ENCODE results near the gene ETFB. TPM values are rescaled to one million over a fixed set of nuclear protein-coding genes. Genes with fewer than 3 reads are reported as not detected.

The ETFB gene
- total and polyA plus RNA-seq, 2 experiments from 2014 or later: 84.3 to 146 TPM

DNA sequence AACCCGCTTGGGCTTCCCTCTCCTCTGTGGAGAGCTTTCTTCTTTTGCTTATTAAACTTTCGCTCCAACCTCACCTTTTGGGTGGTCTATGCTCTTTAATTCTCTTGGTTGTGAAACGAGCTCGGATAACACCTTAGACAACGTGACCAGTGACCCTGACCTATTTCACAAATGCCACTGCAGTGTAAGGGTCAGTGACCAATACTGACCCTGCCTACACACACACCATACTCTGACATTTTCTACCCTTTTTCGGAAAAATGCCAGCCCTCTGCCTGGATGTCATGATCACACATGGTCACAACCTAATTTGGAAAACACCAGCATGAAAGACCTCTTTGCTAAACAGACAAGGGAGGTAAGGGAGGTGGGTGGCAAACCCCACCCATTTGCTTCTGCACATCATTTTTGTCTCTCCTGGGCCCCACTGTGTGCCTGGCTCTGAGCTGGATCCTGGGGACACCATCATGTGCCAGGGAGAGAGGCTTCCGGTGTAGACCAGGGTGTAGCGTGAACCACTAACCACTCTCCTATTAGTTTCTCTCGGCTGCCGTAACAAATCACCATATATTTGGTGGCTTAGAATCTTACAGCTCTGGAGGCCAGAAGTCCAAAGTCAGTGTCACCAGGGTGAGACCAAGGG is 9.9 kb downstream of the ETFB start:
- Histone ChIP-seq H3K27me3 (replicated peaks; ENCODE audit: insufficient read depth) (no peaks in the 10 kb centered on the region), H4K20me1 (ENCODE audit: insufficient read depth) (no peaks in the 10 kb centered on the region), H3K9me2 (ENCODE audit: insufficient read depth) (no peaks in the 10 kb centered on the region), H3K4me1 (ENCODE audit: insufficient read depth) (peaks cover 13% of the 10 kb centered on the region), H3K36me3 (ENCODE audit: low read depth) (no peaks in the 10 kb centered on the region), H3K4me3 (no peak overlapping the region), H2AFZ (no peak overlapping the region), H3F3A (ENCODE audit: insufficient read depth) (peaks cover 21% of the 10 kb centered on the region), H3K4me2 (ENCODE audit: unreplicated experiment) (no peak overlapping the region), H3K9ac (no peak overlapping the region), H3K9me3 (ENCODE audit: low read depth) (no peaks in the 10 kb centered on the region), H3K79me2 (ENCODE audit: insufficient read depth) (peaks cover 43% of the 10 kb centered on the region), H3K27ac (no peak overlapping the region)
- WGBS, 2 experiments (ENCODE audit: low coverage in 1 of 2, low lambda C conversion rate in 2 of 2, missing lambda C conversion rate in 2 of 2): 93 to 95% methylated on average over 10 of the region's 10 CpGs
- no peak for DNase-seq
- TF ChIP-seq EZH2phosphoT487 (IDR thresholded peaks at IDR 0.05; ENCODE audit: insufficient read depth, low read depth) (no peak), EZH2 (IDR thresholded peaks at IDR 0.05; ENCODE audit: insufficient read depth, poor library complexity, severe bottlenecking) (no peak)
- in situ Hi-C loops (cut with MboI): no loop called here

DNA sequence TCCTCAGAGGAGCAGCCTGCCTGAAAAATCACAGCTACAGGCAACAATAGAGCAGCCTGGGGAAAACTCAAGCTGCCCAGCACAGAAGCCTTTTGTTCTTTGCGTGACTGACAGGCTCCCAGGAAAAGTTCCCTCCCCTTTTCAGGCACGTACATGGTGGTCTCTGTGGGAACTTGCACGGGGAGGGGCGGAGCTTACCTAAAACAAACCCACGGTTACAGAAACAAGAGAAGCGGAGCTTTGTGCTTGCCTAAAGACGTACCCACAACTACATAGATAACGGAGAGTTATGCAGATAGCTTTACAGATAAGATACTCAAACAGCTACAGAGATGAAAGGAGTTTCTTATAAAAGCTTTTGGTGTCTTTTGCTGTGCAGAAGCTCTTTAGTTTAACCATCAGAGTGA is 11.4 kb downstream of the ETFB start:
- Histone ChIP-seq H3K9me2 (ENCODE audit: insufficient read depth) (no peaks in the 10 kb centered on the region), H3K79me2 (ENCODE audit: insufficient read depth) (peaks cover 28% of the 10 kb centered on the region), H3K9ac (no peak overlapping the region), H3K27me3 (replicated peaks; ENCODE audit: insufficient read depth) (no peaks in the 10 kb centered on the region), H3K9me3 (ENCODE audit: low read depth) (no peaks in the 10 kb centered on the region), H3F3A (ENCODE audit: insufficient read depth) (peaks cover 19% of the 10 kb centered on the region), H3K4me3 (no peak overlapping the region), H3K4me1 (ENCODE audit: insufficient read depth) (peaks cover 15% of the 10 kb centered on the region), H2AFZ (no peak overlapping the region), H3K27ac (no peak overlapping the region), H4K20me1 (ENCODE audit: insufficient read depth) (no peaks in the 10 kb centered on the region), H3K4me2 (ENCODE audit: unreplicated experiment) (no peak overlapping the region), H3K36me3 (ENCODE audit: low read depth) (no peaks in the 10 kb centered on the region)
- 72 to 76% methylated on average over 8 of the region's 8 CpGs for WGBS, 2 experiments (ENCODE audit: low coverage in 1 of 2, low lambda C conversion rate in 2 of 2, missing lambda C conversion rate in 2 of 2)
- no peak for DNase-seq
- TF ChIP-seq EZH2 (IDR thresholded peaks at IDR 0.05; ENCODE audit: insufficient read depth, poor library complexity, severe bottlenecking) (no peak), EZH2phosphoT487 (IDR thresholded peaks at IDR 0.05; ENCODE audit: insufficient read depth, low read depth) (no peak)
- in situ Hi-C loops (cut with MboI): no loop called here

DNA sequence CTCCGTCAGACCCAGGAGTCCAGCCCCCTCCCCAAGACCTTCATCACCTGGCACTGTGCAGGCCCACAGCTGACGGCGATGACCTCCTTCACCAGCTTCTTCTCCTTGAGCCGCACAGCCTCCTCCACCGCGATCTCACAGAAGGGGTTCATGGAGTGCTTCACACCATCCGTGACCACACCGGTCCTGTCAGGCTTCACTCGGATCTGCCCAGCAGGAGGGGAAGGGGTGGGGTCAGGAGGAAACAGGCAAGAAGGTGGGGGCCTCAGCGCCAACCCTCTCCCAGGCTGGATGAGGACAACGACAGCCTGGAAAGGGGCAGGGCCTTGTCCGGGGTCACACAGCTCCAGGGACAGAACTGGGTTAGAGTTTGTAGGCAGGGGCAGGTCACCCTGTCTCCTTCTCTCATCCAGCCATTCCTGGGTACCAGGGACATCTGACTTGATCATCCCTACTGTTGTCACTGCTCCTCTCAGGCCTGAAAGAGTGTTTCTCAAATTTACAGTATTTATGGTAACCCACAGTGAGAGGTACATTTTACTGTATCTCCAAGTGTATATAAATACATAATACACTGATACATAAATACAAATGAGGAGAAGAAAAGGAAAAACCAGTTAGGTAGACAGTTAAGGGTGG is 12.0 kb downstream of the ETFB start:
- in situ Hi-C loops (cut with MboI): no loop called here
- no peaks in the 10 kb centered on the region for H3K36me3 ChIP-seq (ENCODE audit: low read depth)
- no peak overlapping the region for H3K9ac ChIP-seq
- H4K20me1 ChIP-seq (ENCODE audit: insufficient read depth): no peaks in the 10 kb centered on the region
- H3K4me3 ChIP-seq: no peak overlapping the region
- no peak overlapping the region for H2AFZ ChIP-seq
- no peaks in the 10 kb centered on the region for H3K9me2 ChIP-seq (ENCODE audit: insufficient read depth)
- H3K4me1 ChIP-seq (ENCODE audit: insufficient read depth): peaks cover 9% of the 10 kb centered on the region
- no peaks in the 10 kb centered on the region for H3K9me3 ChIP-seq (ENCODE audit: low read depth)
- peaks cover 15% of the 10 kb centered on the region; the same call in 1 of the 2 replicates for H3F3A ChIP-seq (ENCODE audit: insufficient read depth)
- DNase-seq: no peak
- WGBS, 2 experiments (ENCODE audit: low coverage in 1 of 2, low lambda C conversion rate in 2 of 2, missing lambda C conversion rate in 2 of 2): 75 to 78% methylated on average over 12 of the region's 12 CpGs
- H3K79me2 ChIP-seq (ENCODE audit: insufficient read depth): peaks cover 28% of the 10 kb centered on the region
- TF ChIP-seq EZH2phosphoT487 (IDR thresholded peaks at IDR 0.05; ENCODE audit: insufficient read depth, low read depth): no peak
- no peak for TF ChIP-seq EZH2 (IDR thresholded peaks at IDR 0.05; ENCODE audit: insufficient read depth, poor library complexity, severe bottlenecking)
- H3K27ac ChIP-seq: no peak overlapping the region
- no peaks in the 10 kb centered on the region for H3K27me3 ChIP-seq (replicated peaks; ENCODE audit: insufficient read depth)
- H3K4me2 ChIP-seq (ENCODE audit: unreplicated experiment): no peak overlapping the region

DNA sequence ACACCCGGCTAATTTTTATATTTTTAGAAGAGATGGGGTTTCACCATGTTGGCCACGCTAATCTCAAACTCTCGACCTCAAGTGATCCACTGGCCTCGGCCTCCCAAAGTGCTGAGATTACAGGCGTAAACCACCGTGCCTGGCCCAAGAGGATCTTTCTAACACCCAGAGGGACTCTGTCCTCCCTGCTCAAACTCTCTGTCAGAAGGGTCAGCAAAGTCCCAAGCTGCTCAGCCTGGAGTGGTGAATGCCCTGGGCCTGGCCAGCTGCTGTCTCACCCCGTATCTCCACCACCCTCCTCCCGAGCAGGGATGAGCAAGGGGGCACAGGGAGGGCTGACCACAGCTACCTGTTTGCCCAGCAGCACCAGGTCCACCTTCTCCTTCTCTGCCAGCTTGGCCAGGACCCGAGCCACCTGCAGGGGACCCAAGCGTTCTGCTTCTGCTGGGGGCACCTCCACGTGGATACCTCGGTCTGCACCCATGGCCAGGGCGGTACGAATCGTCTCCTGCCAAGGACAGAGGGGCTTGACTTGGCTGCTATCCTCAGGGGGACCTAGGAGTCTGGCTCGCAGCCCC is 13.3 kb downstream of the ETFB start:
- no peak overlapping the region for H3K27ac ChIP-seq
- DNase-seq: no peak
- H3K4me1 ChIP-seq (ENCODE audit: insufficient read depth): peaks cover 5% of the 10 kb centered on the region; the same call in 1 of the 2 replicates
- no peaks in the 10 kb centered on the region for H3K9me2 ChIP-seq (ENCODE audit: insufficient read depth)
- no peak overlapping the region for H3K4me3 ChIP-seq
- 92 to 94% methylated on average over 15 to 16 of the region's 16 CpGs for WGBS, 2 experiments (ENCODE audit: low coverage in 1 of 2, low lambda C conversion rate in 2 of 2, missing lambda C conversion rate in 2 of 2)
- in situ Hi-C loops (cut with MboI): no loop called here
- H3K9me3 ChIP-seq (ENCODE audit: low read depth): no peaks in the 10 kb centered on the region
- H3K4me2 ChIP-seq (ENCODE audit: unreplicated experiment): no peak overlapping the region
- H3K9ac ChIP-seq: no peak overlapping the region
- 0 out of 2 replicates have a peak, but pooled peaks cover 8% of the 10 kb centered on the region for H3F3A ChIP-seq (ENCODE audit: insufficient read depth)
- TF ChIP-seq EZH2phosphoT487 (IDR thresholded peaks at IDR 0.05; ENCODE audit: insufficient read depth, low read depth) (no peak), EZH2 (IDR thresholded peaks at IDR 0.05; ENCODE audit: insufficient read depth, poor library complexity, severe bottlenecking) (no peak)
- no peaks in the 10 kb centered on the region for H4K20me1 ChIP-seq (ENCODE audit: insufficient read depth)
- no peaks in the 10 kb centered on the region for H3K27me3 ChIP-seq (replicated peaks; ENCODE audit: insufficient read depth)
- no peak overlapping the region for H2AFZ ChIP-seq
- H3K79me2 ChIP-seq (ENCODE audit: insufficient read depth): peaks cover 22% of the 10 kb centered on the region
- no peaks in the 10 kb centered on the region; the same call in 1 of the 2 replicates for H3K36me3 ChIP-seq (ENCODE audit: low read depth)

All from GM23248 (cell line).